Neuronal stem cell (in vitro differentiated cells): ENCODE measurements around the gene POU2AF1. TPM values are rescaled to one million over a fixed set of nuclear protein-coding genes. Genes with fewer than 3 reads are reported as not detected.

Experiments used
- DNase-seq: peaks from one replicate; pipeline ENCODE4 v3.0.0-alpha.2; 2013; ENCODE audit warnings: low spot score
- H2AFZ ChIP-seq: one replicate; pipeline ENCODE4 v1.6.1; 2013; ENCODE audit warnings: mild to moderate bottlenecking, low read length, inconsistent platforms
- H2AK5ac ChIP-seq: 2 replicates; pipeline ENCODE4 v1.6.1; 2013; ENCODE audit warnings: low read depth, mild to moderate bottlenecking, inconsistent platforms, low read length, moderate library complexity, mixed read lengths
- H2BK120ac ChIP-seq: 2 replicates; pipeline ENCODE4 v1.6.1; 2013; ENCODE audit warnings: low read depth, mild to moderate bottlenecking, inconsistent platforms, low read length, moderate library complexity, mixed read lengths
- H2BK12ac ChIP-seq: one replicate; pipeline ENCODE4 v1.6.1; 2013; ENCODE audit warnings: low read length, inconsistent platforms
- H2BK15ac ChIP-seq: 2 replicates; pipeline ENCODE4 v1.6.1; 2013; ENCODE audit warnings: mild to moderate bottlenecking, low read length, inconsistent platforms, mixed read lengths
- H2BK5ac ChIP-seq: one replicate; pipeline ENCODE4 v1.6.1; 2013; ENCODE audit warnings: inconsistent platforms, mild to moderate bottlenecking, low read length, moderate library complexity
- H3K14ac ChIP-seq: one replicate; pipeline ENCODE4 v1.6.1; 2013; ENCODE audit warnings: low read length, inconsistent platforms
- H3K18ac ChIP-seq: 2 replicates; pipeline ENCODE4 v1.6.1; 2013; ENCODE audit warnings: low read length, inconsistent platforms
- H3K23ac ChIP-seq: 2 replicates; pipeline ENCODE4 v1.6.1; 2013; ENCODE audit warnings: low read depth, mild to moderate bottlenecking, mixed read lengths, low read length, inconsistent platforms; ENCODE audit not compliant: poor library complexity
- H3K27ac ChIP-seq: replicated peaks from 3 replicates; pipeline ENCODE4 v1.5.1; 2013; ENCODE audit warnings: low read length, inconsistent platforms
- H3K27me3 ChIP-seq, 3 experiments: 2 replicates each; pipeline ENCODE4 v1.6.1; 2013; ENCODE audit warnings: low read length in 3 of 3, mild to moderate bottlenecking in 2 of 3, inconsistent platforms in 1 of 3, low read depth in 1 of 3, mixed read lengths in 1 of 3, moderate library complexity in 1 of 3; ENCODE audit not compliant: control insufficient read depth in 3 of 3, insufficient read depth in 3 of 3
- H3K36me3 ChIP-seq, 2 donors: replicated peaks in 1 of 2; 2 replicates each; pipeline ENCODE4 v1.6.1; 2013; ENCODE audit warnings: low read length in 2 of 2; ENCODE audit not compliant: control insufficient read depth in 2 of 2, insufficient read depth in 2 of 2
- H3K4ac ChIP-seq: 2 replicates; pipeline ENCODE4 v1.6.1; 2013; ENCODE audit warnings: inconsistent platforms, mild to moderate bottlenecking, low read length, moderate library complexity
- H3K4me1 ChIP-seq, 2 donors: 1 replicate in 1 of 2; 2 replicates in 1 of 2; pipeline ENCODE4 v1.6.1; 2013; ENCODE audit warnings: low read length in 2 of 2, low read depth in 1 of 2; ENCODE audit not compliant: control insufficient read depth in 2 of 2, insufficient read depth in 1 of 2
- H3K4me2 ChIP-seq: one replicate; pipeline ENCODE4 v1.6.1; 2013; ENCODE audit warnings: mild to moderate bottlenecking, low read length, inconsistent platforms; ENCODE audit not compliant: insufficient read depth, poor library complexity, severe bottlenecking
- H3K4me3 ChIP-seq, 2 donors: 2 replicates each; pipeline ENCODE4 v1.5.1; 2013; ENCODE audit warnings: low read length in 2 of 2, mild to moderate bottlenecking in 2 of 2, inconsistent platforms in 1 of 2, moderate library complexity in 1 of 2
- H3K79me1 ChIP-seq: one replicate; pipeline ENCODE4 v1.6.1; 2013; ENCODE audit warnings: low read depth, mild to moderate bottlenecking, inconsistent platforms, low read length, moderate library complexity
- H3K9ac ChIP-seq: one replicate; pipeline ENCODE4 v1.6.1; 2013; ENCODE audit warnings: mild to moderate bottlenecking, low read depth, low read length, inconsistent platforms; ENCODE audit not compliant: poor library complexity
- H3K9me3 ChIP-seq, 2 donors: replicated peaks in 1 of 2; 2 replicates each; pipeline versions ENCODE3 to v1.6.1; 2013; ENCODE audit warnings: low read length in 2 of 2, mild to moderate bottlenecking in 2 of 2, inconsistent platforms in 1 of 2, low read depth in 1 of 2, mixed read lengths in 1 of 2, moderate library complexity in 1 of 2; ENCODE audit not compliant: control insufficient read depth in 2 of 2, insufficient read depth in 1 of 2
- H4K8ac ChIP-seq: one replicate; pipeline ENCODE4 v1.6.1; 2013; ENCODE audit warnings: low read depth, mild to moderate bottlenecking, inconsistent platforms, low read length, moderate library complexity
- H4K91ac ChIP-seq: one replicate; pipeline ENCODE4 v1.6.1; 2013; ENCODE audit warnings: low read length, low read depth, mild to moderate bottlenecking, inconsistent platforms; ENCODE audit not compliant: poor library complexity
- WGBS, 2 donors: extraction: QIAGEN DNeasy Blood & Tissue Kit; methylation state at CpG; one replicate each; pipeline ENCODE4 v1.1.7; 2013; ENCODE audit warnings: missing lambda C conversion rate in 2 of 2, mixed read lengths in 1 of 2; ENCODE audit not compliant: insufficient read length in 2 of 2, insufficient replicate concordance in 1 of 2; ENCODE audit errors: extremely low coverage in 2 of 2; 5-methylcytosine and 5-hydroxymethylcytosine counted together
- small RNA-seq: library from polyadenylated mRNA; stranded (forward); fragments of <200 nt; extraction: miRNeasy Mini kit (QIAGEN cat#:217004); gene quantifications from one replicate; pipeline ENCODE3, GENCODE V24; 2013; ENCODE audit not compliant: insufficient read depth

The POU2AF1 gene

DNA sequence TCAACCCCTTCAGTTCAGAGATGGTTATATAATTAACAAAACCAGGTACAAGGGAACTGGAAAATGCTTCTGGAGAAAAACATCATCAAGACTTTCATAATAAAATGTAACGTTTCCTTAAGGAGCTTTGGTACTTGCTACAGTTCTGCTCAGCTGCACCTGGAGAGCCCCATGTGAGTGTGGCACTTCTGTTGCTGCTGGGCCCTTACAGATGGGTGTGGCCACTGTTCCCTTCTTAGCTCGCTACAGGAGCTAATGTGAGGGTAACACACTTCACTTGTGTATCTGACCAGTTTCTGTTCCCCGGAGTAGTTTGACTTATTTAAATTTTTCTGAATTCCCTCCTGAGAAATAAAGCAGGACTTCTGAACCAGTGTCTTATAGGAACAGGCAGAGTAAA lies 76.8 kb downstream of the POU2AF1 start:
- WGBS, 2 donors: no CpG with 5 or more reads among the region's 3 CpGs
- Histone ChIP-seq H3K36me3 (no peaks in the 10 kb centered on the region), H3K9me3 (no peaks in the 10 kb centered on the region), H4K8ac (no peak overlapping the region), H3K4me3 (no peak overlapping the region), H3K4ac (no peak overlapping the region), H2BK12ac (no peak overlapping the region), H4K91ac (no peak overlapping the region), H2BK5ac (no peak overlapping the region), H3K27ac (no peak overlapping the region), H2BK120ac (no peak overlapping the region), H3K79me1 (no peaks in the 10 kb centered on the region), H3K4me1 (peaks cover 2% of the 10 kb centered on the region in 2 donors), H3K9ac (no peak overlapping the region), H3K4me2 (no peak overlapping the region), H3K14ac (no peak overlapping the region), H3K23ac (no peak overlapping the region), H2AFZ (no peak overlapping the region), H3K27me3 (peaks cover 0 to 71% (median 23%) of the 10 kb centered on the region in 3 experiments), H2AK5ac (no peak overlapping the region), H3K18ac (no peak overlapping the region), H2BK15ac (no peak overlapping the region)
- DNase-seq: no peak

Small RNA genes lying within 50 kb of the gene (small RNA-seq; reads per million reads assigned to genes)
- gene MIR4491 (not detected), gene RNU2-60P (not detected)
